Lower leg skin (tissue), 3 donors: ENCODE measurements around the gene POLR3A.

Experiments used
- POLR2A ChIP-seq, 2 donors: fragments of 450-650 bp; IDR thresholded peaks; one replicate each; pipeline ENCODE4 v1.6.1; 2016 to 2017; ENCODE audit warnings: antibody characterized with exemption in 2 of 2, mild to moderate bottlenecking in 1 of 2, moderate library complexity in 1 of 2
- TF ChIP-seq, protein P1 (sequence below), 3 donors: fragments of 450-650 bp; IDR thresholded peaks; one replicate each; pipeline ENCODE4 v1.5.1; 2016; ENCODE audit warnings: antibody characterized with exemption in 3 of 3, mild to moderate bottlenecking in 3 of 3, moderate library complexity in 2 of 3

DNA sequence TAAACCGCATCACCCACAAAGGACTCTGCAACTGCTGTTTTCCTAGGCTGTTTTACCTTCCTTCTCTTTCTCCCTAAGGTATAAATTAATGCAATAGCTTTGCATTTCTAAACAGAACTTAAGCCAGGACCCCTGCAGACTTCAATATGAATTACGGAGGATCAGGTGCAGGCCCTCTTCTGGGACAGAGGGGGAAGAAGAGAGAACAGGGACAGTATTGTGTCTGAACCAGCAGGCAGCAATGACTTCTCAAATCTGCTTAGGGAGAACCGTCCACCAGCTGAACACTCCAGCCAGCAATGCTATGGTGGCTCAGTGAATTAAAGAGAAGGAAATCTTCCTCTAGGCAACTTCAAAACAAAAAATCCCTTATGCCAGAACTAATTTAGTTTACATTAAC lies 35.7 kb downstream of the POLR3A start:
- TF ChIP-seq, protein P1, sequence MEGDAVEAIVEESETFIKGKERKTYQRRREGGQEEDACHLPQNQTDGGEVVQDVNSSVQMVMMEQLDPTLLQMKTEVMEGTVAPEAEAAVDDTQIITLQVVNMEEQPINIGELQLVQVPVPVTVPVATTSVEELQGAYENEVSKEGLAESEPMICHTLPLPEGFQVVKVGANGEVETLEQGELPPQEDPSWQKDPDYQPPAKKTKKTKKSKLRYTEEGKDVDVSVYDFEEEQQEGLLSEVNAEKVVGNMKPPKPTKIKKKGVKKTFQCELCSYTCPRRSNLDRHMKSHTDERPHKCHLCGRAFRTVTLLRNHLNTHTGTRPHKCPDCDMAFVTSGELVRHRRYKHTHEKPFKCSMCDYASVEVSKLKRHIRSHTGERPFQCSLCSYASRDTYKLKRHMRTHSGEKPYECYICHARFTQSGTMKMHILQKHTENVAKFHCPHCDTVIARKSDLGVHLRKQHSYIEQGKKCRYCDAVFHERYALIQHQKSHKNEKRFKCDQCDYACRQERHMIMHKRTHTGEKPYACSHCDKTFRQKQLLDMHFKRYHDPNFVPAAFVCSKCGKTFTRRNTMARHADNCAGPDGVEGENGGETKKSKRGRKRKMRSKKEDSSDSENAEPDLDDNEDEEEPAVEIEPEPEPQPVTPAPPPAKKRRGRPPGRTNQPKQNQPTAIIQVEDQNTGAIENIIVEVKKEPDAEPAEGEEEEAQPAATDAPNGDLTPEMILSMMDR (IDR thresholded peaks at IDR 0.05) = no peak
- TF ChIP-seq POLR2A (IDR thresholded peaks at IDR 0.05) = no peak
